H9 (cell line): Measurements from ENCODE around the gene DYNLRB2. TPM values are rescaled to one million over a fixed set of nuclear protein-coding genes. Genes with fewer than 3 reads are reported as not detected.

Experiments used
- DNase-seq: peaks from one replicate; pipeline ENCODE4 v3.0.0-alpha.2; 2017
- H2AFZ ChIP-seq: one replicate; pipeline ENCODE4 v1.6.1; 2013; ENCODE audit warnings: mild to moderate bottlenecking, low read length, control low read depth, moderate library complexity
- H2AK5ac ChIP-seq: 2 replicates; pipeline ENCODE4 v1.6.1; 2013; ENCODE audit warnings: low read length, control low read depth, mixed read lengths; ENCODE audit not compliant: insufficient read length
- H2BK120ac ChIP-seq: one replicate; pipeline ENCODE4 v1.6.1; 2013; ENCODE audit warnings: low read depth, mild to moderate bottlenecking, low read length, control low read depth, inconsistent platforms; ENCODE audit not compliant: poor library complexity, severe bottlenecking
- H2BK12ac ChIP-seq: 2 replicates; pipeline ENCODE4 v1.6.1; 2013; ENCODE audit warnings: low read length, control low read depth, mixed read lengths, low read depth; ENCODE audit not compliant: insufficient read length
- H2BK15ac ChIP-seq: 2 replicates; pipeline ENCODE4 v1.6.1; 2013; ENCODE audit warnings: low read depth, low read length, control low read depth
- H2BK20ac ChIP-seq: one replicate; pipeline ENCODE4 v1.6.1; 2013; ENCODE audit warnings: low read depth, mild to moderate bottlenecking, low read length, control low read depth, inconsistent platforms; ENCODE audit not compliant: poor library complexity, severe bottlenecking
- H2BK5ac ChIP-seq: 2 replicates; pipeline ENCODE4 v1.6.1; 2013; ENCODE audit warnings: low read length, control low read depth, mixed read lengths; ENCODE audit not compliant: insufficient read length
- H3K14ac ChIP-seq: 2 replicates; pipeline ENCODE4 v1.6.1; 2013; ENCODE audit warnings: low read length, control low read depth; ENCODE audit not compliant: insufficient read depth
- H3K18ac ChIP-seq: 2 replicates; pipeline ENCODE4 v1.6.1; 2013; ENCODE audit warnings: low read depth, mild to moderate bottlenecking, mixed read lengths, low read length, control low read depth; ENCODE audit not compliant: insufficient read length
- H3K23ac ChIP-seq: 2 replicates; pipeline ENCODE4 v1.6.1; 2013; ENCODE audit warnings: low read length, control low read depth, mixed read lengths, low read depth; ENCODE audit not compliant: insufficient read length
- H3K23me2 ChIP-seq: 2 replicates; pipeline ENCODE4 v1.6.1; 2013; ENCODE audit warnings: low read depth, mild to moderate bottlenecking, mixed read lengths, low read length, control low read depth; ENCODE audit not compliant: insufficient read length, poor library complexity, severe bottlenecking
- H3K27ac ChIP-seq: 2 replicates; pipeline ENCODE4 v1.5.1; 2013; ENCODE audit warnings: low read length, control low read depth, mixed read lengths, low read depth; ENCODE audit not compliant: insufficient read length
- H3K27me3 ChIP-seq: 2 replicates; pipeline ENCODE4 v1.6.1; 2013; ENCODE audit warnings: low read length, control low read depth, inconsistent platforms; ENCODE audit not compliant: insufficient read depth
- H3K4ac ChIP-seq: 2 replicates; pipeline ENCODE4 v1.6.1; 2013; ENCODE audit warnings: low read depth, mild to moderate bottlenecking, control low read depth, inconsistent platforms, low read length, moderate library complexity
- H3K4me1 ChIP-seq: 2 replicates; pipeline ENCODE4 v1.6.1; 2013; ENCODE audit warnings: low read length, control low read depth, inconsistent platforms; ENCODE audit not compliant: insufficient read depth
- H3K4me2 ChIP-seq: 2 replicates; pipeline ENCODE4 v1.6.1; 2013; ENCODE audit warnings: low read length, control low read depth, mixed read lengths; ENCODE audit not compliant: insufficient read length, insufficient read depth
- H3K56ac ChIP-seq: 2 replicates; pipeline ENCODE4 v1.6.1; 2013; ENCODE audit warnings: low read depth, mild to moderate bottlenecking, mixed read lengths, low read length, control low read depth; ENCODE audit not compliant: insufficient read length
- H3K79me1 ChIP-seq: 2 replicates; pipeline ENCODE4 v1.6.1; 2013; ENCODE audit warnings: low read depth, mild to moderate bottlenecking, moderate library complexity, low read length, control low read depth, inconsistent platforms; ENCODE audit not compliant: insufficient read depth, poor library complexity, severe bottlenecking
- H3K79me2 ChIP-seq: 2 replicates; pipeline ENCODE4 v1.6.1; 2013; ENCODE audit warnings: low read length, control low read depth, inconsistent platforms; ENCODE audit not compliant: insufficient read depth
- H3K9ac ChIP-seq: 2 replicates; pipeline ENCODE4 v1.6.1; 2013; ENCODE audit warnings: low read length, control low read depth, mixed read lengths; ENCODE audit not compliant: insufficient read length; ENCODE audit errors: extremely low read depth
- H3K9me3 ChIP-seq: one replicate; pipeline ENCODE4 v1.6.1; 2013; ENCODE audit warnings: low read depth, low read length, inconsistent platforms; ENCODE audit not compliant: control insufficient read depth
- H3T11ph ChIP-seq: one replicate; pipeline ENCODE4 v1.6.1; 2013; ENCODE audit warnings: mild to moderate bottlenecking, low read length, control low read depth, inconsistent platforms
- H4K20me1 ChIP-seq: one replicate; pipeline ENCODE4 v1.6.1; 2013; ENCODE audit not compliant: control insufficient read depth, insufficient read length, insufficient read depth
- H4K5ac ChIP-seq: 2 replicates; pipeline ENCODE4 v1.6.1; 2013; ENCODE audit warnings: low read depth, mild to moderate bottlenecking, mixed read lengths, low read length, control low read depth; ENCODE audit not compliant: insufficient read length
- H4K8ac ChIP-seq: replicated peaks from 2 replicates; pipeline ENCODE4 v1.6.1; 2013; ENCODE audit warnings: low read length, control low read depth, mixed read lengths, low read depth; ENCODE audit not compliant: insufficient read length
- H4K91ac ChIP-seq: 2 replicates; pipeline ENCODE4 v1.6.1; 2013; ENCODE audit warnings: low read depth, mild to moderate bottlenecking, moderate library complexity, mixed read lengths, low read length, control low read depth; ENCODE audit not compliant: insufficient read length
- H3K27ac Mint-ChIP-seq, 3 experiments: 2 replicates in 2 of 3; 3 replicates in 1 of 3; pipeline ENCODE4 v1.8.0; 2020 to 2021; ENCODE audit warnings: mixed read lengths in 3 of 3, mild to moderate bottlenecking in 1 of 3, moderate library complexity in 1 of 3
- H3K27me3 Mint-ChIP-seq: 2 replicates; pipeline ENCODE4 v1.8.0; 2021; ENCODE audit warnings: low read depth, mild to moderate bottlenecking, moderate library complexity, mixed read lengths
- H3K36me3 Mint-ChIP-seq, 3 experiments: 2 replicates in 2 of 3; 3 replicates in 1 of 3; pipeline ENCODE4 v1.8.0; 2020 to 2021; ENCODE audit warnings: low read depth in 3 of 3, mixed read lengths in 3 of 3; ENCODE audit not compliant: insufficient read depth in 1 of 3
- H3K4me1 Mint-ChIP-seq, 2 experiments: 2 replicates each; pipeline ENCODE4 v1.8.0; 2020; ENCODE audit warnings: mixed read lengths in 2 of 2
- H3K4me3 Mint-ChIP-seq, 2 experiments: 2 replicates in 1 of 2; 3 replicates in 1 of 2; pipeline ENCODE4 v1.8.0; 2020 to 2021; ENCODE audit warnings: mild to moderate bottlenecking in 2 of 2, mixed read lengths in 2 of 2, moderate library complexity in 1 of 2
- H3K9me3 Mint-ChIP-seq, 2 experiments: 2 replicates in 1 of 2; 3 replicates in 1 of 2; pipeline ENCODE4 v1.8.0; 2020; ENCODE audit warnings: mild to moderate bottlenecking in 2 of 2, mixed read lengths in 2 of 2, moderate library complexity in 1 of 2
- total RNA-seq: library from RNA; stranded (reverse); gene quantifications from 2 replicates; pipeline ENCODE4 v1.2.1, GENCODE V29; 2021
- TF ChIP-seq, protein P1 (sequence below): fragments of 200-600 bp; sonication (generic); conservative IDR thresholded peaks from 3 replicates; pipeline ENCODE4 v1.8.0; 2021; ENCODE audit warnings: antibody characterized with exemption, mild to moderate bottlenecking

Gene DYNLRB2
- total RNA-seq, 1 experiment from 2014 or later = not detected

- Mint-ChIP-seq H3K4me1 (no peaks in the 10 kb centered on the region), H3K36me3 (peaks cover 0 to 3% (median 0%) of the 10 kb centered on the region in 3 experiments; a peak in 4 of 7 replicates), H3K9me3 (peaks cover 15 to 33% of the 10 kb centered on the region in 2 experiments), H3K4me3 (no peak overlapping the region), H3K27ac (no peak overlapping the region), H3K27me3 (peaks cover 18% of the 10 kb centered on the region)
- no peak overlapping the region for H3K4me2 ChIP-seq
- no peak overlapping the region for H2AK5ac ChIP-seq
- H4K8ac ChIP-seq = no peak overlapping the region
- H3K9ac ChIP-seq = no peak overlapping the region
- no peak overlapping the region for H4K5ac ChIP-seq
- no peak overlapping the region for H3K56ac ChIP-seq
- no peak overlapping the region for H4K91ac ChIP-seq
- no peak for DNase-seq
- H2BK12ac ChIP-seq = no peak overlapping the region
- no peak overlapping the region for H2BK20ac ChIP-seq
- H4K20me1 ChIP-seq = no peaks in the 10 kb centered on the region
- H3K79me2 ChIP-seq = no peaks in the 10 kb centered on the region
- H3K4ac ChIP-seq = no peak overlapping the region
- H3K23me2 ChIP-seq = no peaks in the 10 kb centered on the region
- H2BK5ac ChIP-seq = no peak overlapping the region
- no peak overlapping the region for H3K27ac ChIP-seq
- H2BK15ac ChIP-seq = no peak overlapping the region
- no peaks in the 10 kb centered on the region for H3K27me3 ChIP-seq
- H3K18ac ChIP-seq = no peak overlapping the region
- TF ChIP-seq, protein P1, sequence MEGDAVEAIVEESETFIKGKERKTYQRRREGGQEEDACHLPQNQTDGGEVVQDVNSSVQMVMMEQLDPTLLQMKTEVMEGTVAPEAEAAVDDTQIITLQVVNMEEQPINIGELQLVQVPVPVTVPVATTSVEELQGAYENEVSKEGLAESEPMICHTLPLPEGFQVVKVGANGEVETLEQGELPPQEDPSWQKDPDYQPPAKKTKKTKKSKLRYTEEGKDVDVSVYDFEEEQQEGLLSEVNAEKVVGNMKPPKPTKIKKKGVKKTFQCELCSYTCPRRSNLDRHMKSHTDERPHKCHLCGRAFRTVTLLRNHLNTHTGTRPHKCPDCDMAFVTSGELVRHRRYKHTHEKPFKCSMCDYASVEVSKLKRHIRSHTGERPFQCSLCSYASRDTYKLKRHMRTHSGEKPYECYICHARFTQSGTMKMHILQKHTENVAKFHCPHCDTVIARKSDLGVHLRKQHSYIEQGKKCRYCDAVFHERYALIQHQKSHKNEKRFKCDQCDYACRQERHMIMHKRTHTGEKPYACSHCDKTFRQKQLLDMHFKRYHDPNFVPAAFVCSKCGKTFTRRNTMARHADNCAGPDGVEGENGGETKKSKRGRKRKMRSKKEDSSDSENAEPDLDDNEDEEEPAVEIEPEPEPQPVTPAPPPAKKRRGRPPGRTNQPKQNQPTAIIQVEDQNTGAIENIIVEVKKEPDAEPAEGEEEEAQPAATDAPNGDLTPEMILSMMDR = no peak
- H3K14ac ChIP-seq = no peak overlapping the region
- H2BK120ac ChIP-seq = no peak overlapping the region
- H3K23ac ChIP-seq = no peak overlapping the region
- H3T11ph ChIP-seq = no peak overlapping the region
- H2AFZ ChIP-seq = no peak overlapping the region
- no peaks in the 10 kb centered on the region for H3K9me3 ChIP-seq
- no peaks in the 10 kb centered on the region for H3K79me1 ChIP-seq
- no peaks in the 10 kb centered on the region for H3K4me1 ChIP-seq
Measured at GRCh38 chr16:80594756-80595155, 54.0 kb downstream of the DYNLRB2 start.
